SK-N-SH treated with all-trans-retinoic acid at 6 μM for 48 hours (cell line): Measurements from ENCODE around the gene HSPG2.

Experiments used
- ISL1 ChIP-seq: fragments of 250-450 bp; sonication (Bioruptor Pico); IDR thresholded peaks from 2 replicates; pipeline ENCODE4 v2.1.2; 2022; ENCODE audit warnings: mild to moderate bottlenecking, moderate library complexity
- PPARA ChIP-seq: fragments of 250-450 bp; sonication (Bioruptor Pico); IDR thresholded peaks from 2 replicates; pipeline ENCODE4 v1.5.0; 2020; ENCODE audit warnings: mild to moderate bottlenecking, borderline replicate concordance
- RARB ChIP-seq: fragments of 250-450 bp; sonication (Bioruptor Pico); IDR thresholded peaks from 2 replicates; pipeline ENCODE4 v1.8.0; 2021; ENCODE audit warnings: mild to moderate bottlenecking, moderate library complexity

GRCh38 chr1:21795075-21795474 lies 142.0 kb downstream of the HSPG2 start:
- TF ChIP-seq RARB (no peak), PPARA (CRISPR knock-in tag) (no peak), ISL1 (CRISPR knock-in tag) (no peak)
